GM19324 (cell line): ENCODE data around the gene APOBR.
"Not testable (repeated sequence)": the region's sequence is repeated elsewhere in the genome, so short reads cannot be mapped to it uniquely, and the experiment has no call there.

ENCODE experiments used
- ATAC-seq: cut with Tn5 transposase; IDR thresholded peaks from one replicate; pipeline ENCODE4 v1.9.1; 2021; ENCODE audit warnings: mild to moderate bottlenecking, moderate library complexity; ENCODE audit not compliant: unreplicated experiment, low FRiP score

APOBR gene

GRCh38 chr16:28498666-28499381 lies 4.4 kb downstream of the APOBR start:
- ATAC-seq: no peak

GRCh38 chr16:28499854-28500253 lies 5.4 kb downstream of the APOBR start:
- no peak for ATAC-seq

- ATAC-seq: not testable (repeated sequence)
Measured at GRCh38 chr16:28500476-28501180, 6.2 kb downstream of the APOBR start.

GRCh38 chr16:28501258-28502232 lies 7.1 kb downstream of the APOBR start:
- ATAC-seq: no peak

GRCh38 chr16:28502290-28502689 lies 7.8 kb downstream of the APOBR start:
- no peak for ATAC-seq

GRCh38 chr16:28503470-28504259 lies 9.2 kb downstream of the APOBR start:
- ATAC-seq: no peak

GRCh38 chr16:28504707-28505404 lies 10.4 kb downstream of the APOBR start:
- ATAC-seq: no peak

GRCh38 chr16:28505489-28506137 lies 11.2 kb downstream of the APOBR start:
- ATAC-seq: no peak

- no peak for ATAC-seq
Measured at GRCh38 chr16:28511031-28511430, 16.6 kb downstream of the APOBR start.

- no peak for ATAC-seq
Measured at GRCh38 chr16:28511801-28512789, 17.7 kb downstream of the APOBR start.

GRCh38 chr16:28513484-28514181 lies 19.2 kb downstream of the APOBR start:
- ATAC-seq: no peak

GRCh38 chr16:28514246-28514645 lies 19.8 kb downstream of the APOBR start:
- ATAC-seq: no peak

GRCh38 chr16:28520672-28521071 lies 26.2 kb downstream of the APOBR start:
- ATAC-seq: no peak

- ATAC-seq: no peak
Measured at GRCh38 chr16:28521436-28521835, 27.0 kb downstream of the APOBR start.

GRCh38 chr16:28522792-28523191 lies 28.3 kb downstream of the APOBR start:
- no peak for ATAC-seq

- ATAC-seq: no peak
Measured at GRCh38 chr16:28524681-28525171, 30.3 kb downstream of the APOBR start.
